GM12891 (cell line): Measurements from ENCODE around the gene CCSER1.

Source experiments
- POLR2A ChIP-seq: IDR thresholded peaks from 2 replicates; pipeline ENCODE4 v1.6.1; 2011; ENCODE audit warnings: low read depth, low read length, control low read depth
- SPI1 ChIP-seq: IDR thresholded peaks from 2 replicates; pipeline ENCODE4 v1.6.1; 2011; ENCODE audit warnings: low read depth, low read length, control low read depth
- TAF1 ChIP-seq: IDR thresholded peaks from 2 replicates; pipeline ENCODE4 v1.6.1; 2011; ENCODE audit warnings: low read depth, low read length, control low read depth

- TF ChIP-seq POLR2A, result no peak
- TF ChIP-seq SPI1, result no peak
- no peak for TF ChIP-seq TAF1
These were observed 410.3 kb downstream of the CCSER1 start for GRCh38 chr4:90537491-90537890.
